NCI-H1048 (cell line): Measurements from ENCODE around the gene PODXL2.
"Not testable (repeated sequence)": the region's sequence is repeated elsewhere in the genome, so short reads cannot be mapped to it uniquely, and the experiment has no call there.

Experiments
- DNase-seq: peaks from one replicate; lab custom pipeline; 2025; lab: John Stamatoyannopoulos, UW

The PODXL2 gene

GRCh38 chr3:127629467-127630403 is 750 bp downstream of the PODXL2 start:
- no peak for DNase-seq

- no peak for DNase-seq
These were observed 2.1 kb downstream of the PODXL2 start for GRCh38 chr3:127630811-127631714.

GRCh38 chr3:127632035-127632820 is 3.2 kb downstream of the PODXL2 start:
- DNase-seq = no peak

- no peak for DNase-seq
These were observed 5.7 kb downstream of the PODXL2 start for GRCh38 chr3:127634653-127635052.

- DNase-seq = no peak
These were observed 8.6 kb downstream of the PODXL2 start for GRCh38 chr3:127637546-127637945.

GRCh38 chr3:127637971-127638370 is 9.0 kb downstream of the PODXL2 start:
- DNase-seq = no peak

- DNase-seq = no peak
These were observed 10.4 kb downstream of the PODXL2 start for GRCh38 chr3:127639173-127640041.

GRCh38 chr3:127640042-127640355 is 11.0 kb downstream of the PODXL2 start:
- DNase-seq = no peak

GRCh38 chr3:127644641-127645370 is 15.8 kb downstream of the PODXL2 start:
- no peak for DNase-seq

- no peak for DNase-seq
These were observed 16.5 kb downstream of the PODXL2 start for GRCh38 chr3:127645371-127646015.

GRCh38 chr3:127646501-127647046 is 17.6 kb downstream of the PODXL2 start:
- DNase-seq = no peak

- no peak for DNase-seq
These were observed 18.3 kb downstream of the PODXL2 start for GRCh38 chr3:127647166-127647844.

GRCh38 chr3:127647845-127648204 is 18.8 kb downstream of the PODXL2 start:
- no peak for DNase-seq

- DNase-seq = no peak
These were observed 21.3 kb downstream of the PODXL2 start for GRCh38 chr3:127650236-127650635.

GRCh38 chr3:127651516-127652172 is 22.7 kb downstream of the PODXL2 start:
- no peak for DNase-seq

- DNase-seq = no peak
These were observed 23.4 kb downstream of the PODXL2 start for GRCh38 chr3:127652246-127652995.

- DNase-seq = no peak
These were observed 25.4 kb downstream of the PODXL2 start for GRCh38 chr3:127654374-127654773.

- not testable (repeated sequence) for DNase-seq
These were observed 26.0 kb downstream of the PODXL2 start for GRCh38 chr3:127654993-127655392.
